ENCODE results near the gene SYTL2. TPM values are rescaled to one million over a fixed set of nuclear protein-coding genes. Genes with fewer than 3 reads are reported as not detected.

Gene SYTL2
- total RNA-seq, 2 donors from 2014 or later: 50.0 to 58.8 TPM

DNA sequence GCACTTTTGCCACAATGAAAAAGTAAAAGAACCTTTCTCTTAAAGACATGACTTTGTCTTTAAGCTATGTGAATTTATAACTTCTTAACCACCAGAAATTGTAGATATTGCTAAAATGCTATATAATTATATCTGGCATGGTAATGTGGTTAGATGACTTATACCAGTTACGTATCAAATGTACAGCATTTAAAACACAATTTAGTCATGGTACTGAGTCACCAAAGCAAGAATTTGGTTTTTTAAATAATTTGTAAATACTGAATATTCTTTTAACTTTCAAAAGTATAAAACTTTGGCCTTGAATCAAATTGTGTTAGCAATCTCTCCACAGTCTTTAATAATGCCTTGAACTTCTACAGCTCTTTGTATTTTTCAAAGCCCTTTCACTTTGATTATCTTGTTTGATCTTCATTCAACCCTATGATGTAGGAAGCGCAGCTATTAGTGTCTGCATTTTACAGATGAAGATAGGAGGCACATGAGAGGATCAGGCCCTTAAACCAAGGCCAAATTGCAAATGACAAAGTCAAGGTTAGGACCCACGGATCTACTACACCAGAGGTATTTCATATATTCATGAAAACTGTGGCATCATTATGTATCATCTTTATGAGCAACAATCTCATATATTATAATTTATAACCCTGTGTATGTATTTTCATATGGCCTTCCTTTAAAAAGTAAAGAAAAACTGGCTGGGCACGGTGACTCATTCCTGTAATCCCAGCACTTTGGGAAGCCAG is 4.4 kb upstream of the SYTL2 start:
- H3K27ac Mint-ChIP-seq: no peak overlapping the region
- DNase-seq: no peak

DNA sequence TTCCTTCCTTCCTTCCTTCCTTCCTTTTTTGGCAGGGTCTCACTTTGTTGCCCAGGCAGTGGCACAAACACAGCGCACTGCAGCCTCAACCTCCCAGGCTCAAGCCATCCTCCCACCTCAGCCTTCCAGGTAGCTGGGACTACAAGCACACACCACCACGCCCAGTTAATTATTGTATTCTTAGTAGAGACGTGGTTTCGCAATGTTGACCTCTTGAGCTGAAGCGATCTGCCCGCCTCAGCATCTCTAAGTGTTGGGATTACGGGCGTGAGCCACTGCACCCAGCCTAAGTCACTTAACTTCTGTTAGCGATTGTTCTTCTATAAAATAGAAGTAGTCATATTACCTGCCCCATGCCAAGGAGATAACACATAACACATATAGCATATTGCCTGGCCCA is 2.8 kb upstream of the SYTL2 start:
- H3K9me3 ChIP-seq (ENCODE audit: control insufficient read depth, low read length, poor library complexity, severe bottlenecking): no peaks in the 10 kb centered on the region
- H3K27me3 Mint-ChIP-seq: peaks cover 7% of the 10 kb centered on the region
- ATAC-seq (no peak), DNase-seq (no peak)
- H3K27ac Mint-ChIP-seq: peak overlapping the region; percentile 83
- peaks cover 4% of the 10 kb centered on the region for H3K36me3 Mint-ChIP-seq (ENCODE audit: low read depth)
- peaks cover 34% of the 10 kb centered on the region for H3K4me1 Mint-ChIP-seq
- H3K4me3 Mint-ChIP-seq: peak overlapping the region; percentile 4

More for the DNA sequence above, 4.4 kb upstream of the SYTL2 start:
- no peak for ATAC-seq
- Mint-ChIP-seq H3K36me3 (ENCODE audit: low read depth) (peaks cover 4% of the 10 kb centered on the region), H3K4me1 (peaks cover 26% of the 10 kb centered on the region), H3K4me3 (no peak overlapping the region), H3K27me3 (peaks cover 7% of the 10 kb centered on the region)
- no peaks in the 10 kb centered on the region for H3K9me3 ChIP-seq (ENCODE audit: control insufficient read depth, low read length, poor library complexity, severe bottlenecking)

DNA sequence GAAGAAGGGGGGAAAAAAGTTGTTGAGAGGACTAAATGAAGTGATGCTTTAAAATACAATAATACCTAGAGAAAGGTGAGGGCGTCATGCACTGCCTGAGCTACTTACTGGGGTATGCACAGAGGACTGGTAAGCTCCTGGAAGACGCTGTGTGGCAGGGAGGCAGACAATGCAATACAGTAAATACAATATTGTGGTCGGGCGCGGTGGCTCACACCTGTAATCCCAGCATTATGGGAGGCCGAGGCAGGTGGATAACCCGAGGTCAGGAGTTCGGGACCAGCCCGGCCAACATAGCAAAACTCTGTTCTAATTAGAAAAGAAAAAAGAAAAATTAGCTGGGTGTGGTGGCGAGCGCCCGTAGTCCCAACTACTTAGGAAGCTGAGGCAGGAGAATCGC is 683 bp upstream of the SYTL2 start:
- DNase-seq (no peak), ATAC-seq (no peak)
- Mint-ChIP-seq H3K4me1 (peaks cover 34% of the 10 kb centered on the region), H3K36me3 (ENCODE audit: low read depth) (peaks cover 4% of the 10 kb centered on the region), H3K4me3 (peak overlapping the region; percentile 93), H3K27ac (peak overlapping the region; percentile 96), H3K27me3 (peaks cover 7% of the 10 kb centered on the region)
- H3K9me3 ChIP-seq (ENCODE audit: control insufficient read depth, low read length, poor library complexity, severe bottlenecking): no peaks in the 10 kb centered on the region

DNA sequence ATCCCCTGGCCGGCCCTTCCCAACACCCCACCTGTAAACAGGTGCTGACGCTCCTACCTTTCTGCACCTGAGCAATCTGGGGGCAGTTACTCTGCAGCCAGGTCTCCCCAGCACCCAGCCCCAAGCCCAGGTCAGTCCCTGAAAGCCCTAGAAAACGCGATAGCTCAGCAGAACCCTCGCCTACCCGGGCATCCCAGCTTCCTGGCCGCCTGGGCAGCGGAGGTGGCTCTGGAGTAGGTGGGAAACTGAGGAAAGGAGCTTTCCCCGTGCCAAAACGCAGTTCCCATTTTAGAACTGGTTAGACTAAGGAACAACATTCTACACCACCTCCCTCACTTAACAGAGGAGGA is 445 bp downstream of the SYTL2 start:
- H3K9me3 ChIP-seq (ENCODE audit: control insufficient read depth, low read length, poor library complexity, severe bottlenecking): no peaks in the 10 kb centered on the region
- H3K4me3 Mint-ChIP-seq: peak overlapping the region; percentile 93
- peak overlapping the region; percentile 96 for H3K27ac Mint-ChIP-seq
- ATAC-seq: peak; percentile 8
- peaks cover 4% of the 10 kb centered on the region for H3K36me3 Mint-ChIP-seq (ENCODE audit: low read depth)
- H3K4me1 Mint-ChIP-seq: peaks cover 41% of the 10 kb centered on the region
- no peak for DNase-seq
- peaks cover 7% of the 10 kb centered on the region for H3K27me3 Mint-ChIP-seq

DNA sequence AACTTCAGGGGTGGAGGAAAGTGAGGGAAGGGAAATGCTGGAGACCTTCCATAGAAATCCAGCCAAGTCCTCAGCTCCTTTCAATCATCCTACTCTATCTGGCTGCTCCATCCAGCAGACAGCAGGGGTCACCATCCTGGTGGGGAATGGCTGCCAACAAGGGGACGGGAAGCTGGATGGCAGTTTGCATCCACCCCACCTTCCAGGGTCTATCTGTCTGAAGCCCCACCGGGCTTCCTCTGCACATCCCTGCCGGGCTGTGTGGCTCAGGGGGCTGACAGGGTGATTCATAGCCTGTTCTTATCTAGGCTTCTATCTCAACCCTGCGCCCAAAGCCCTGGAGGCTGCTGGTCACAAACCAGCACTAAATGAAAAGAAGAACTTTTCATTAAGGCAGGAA is 1.1 kb downstream of the SYTL2 start:
- ATAC-seq (no peak), DNase-seq (peak in 1 of 3 donors; percentile 27)
- Mint-ChIP-seq H3K4me3 (peak overlapping the region; percentile 93), H3K36me3 (ENCODE audit: low read depth) (peaks cover 2% of the 10 kb centered on the region), H3K4me1 (peaks cover 43% of the 10 kb centered on the region), H3K27me3 (peaks cover 7% of the 10 kb centered on the region), H3K27ac (peak overlapping the region; percentile 96)
- H3K9me3 ChIP-seq (ENCODE audit: control insufficient read depth, low read length, poor library complexity, severe bottlenecking): no peaks in the 10 kb centered on the region

DNA sequence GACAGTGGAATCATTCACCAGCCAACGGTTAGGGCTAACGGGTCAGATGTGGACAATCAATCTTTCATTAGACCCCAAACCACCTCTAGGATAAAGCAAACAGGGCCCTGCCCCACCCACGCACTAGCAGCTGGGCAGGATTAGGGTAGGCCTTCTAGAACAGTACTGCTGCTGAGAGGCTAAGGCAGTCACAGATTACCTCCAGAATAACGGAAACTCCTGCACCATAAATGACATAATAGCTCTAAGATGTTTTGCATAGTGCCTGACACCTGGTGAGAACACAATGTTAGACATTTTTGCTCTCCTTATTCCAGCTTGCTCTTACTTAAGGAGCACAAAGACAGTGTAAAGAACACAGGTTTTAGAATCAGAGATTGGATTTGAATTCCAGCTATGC is 1.8 kb downstream of the SYTL2 start:
- ATAC-seq (peak; percentile 45), DNase-seq (no peak)
- H3K9me3 ChIP-seq (ENCODE audit: control insufficient read depth, low read length, poor library complexity, severe bottlenecking): no peaks in the 10 kb centered on the region
- Mint-ChIP-seq H3K4me1 (peaks cover 40% of the 10 kb centered on the region), H3K27ac (peak overlapping the region; percentile 96), H3K36me3 (ENCODE audit: low read depth) (no peaks in the 10 kb centered on the region), H3K4me3 (peak overlapping the region; percentile 93), H3K27me3 (peaks cover 7% of the 10 kb centered on the region)

DNA sequence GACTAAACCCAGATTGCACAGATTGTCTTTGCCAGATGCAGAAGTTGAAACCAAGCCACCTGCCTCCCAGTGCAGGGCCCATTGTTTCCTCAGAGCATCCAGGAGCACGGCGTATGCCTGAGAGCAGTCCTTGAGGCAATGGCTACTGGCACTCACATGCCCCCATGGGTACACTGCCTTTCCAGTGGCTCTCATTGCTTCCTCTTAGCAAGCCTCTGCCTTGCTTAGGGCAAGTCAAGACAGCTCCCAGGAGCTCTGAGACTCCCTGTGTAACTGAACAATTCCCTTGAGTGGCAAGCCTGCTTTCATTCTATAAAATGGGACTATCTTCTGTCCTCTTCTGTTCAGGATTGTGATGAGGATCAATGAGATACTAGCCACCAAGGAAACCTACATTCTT is 4.1 kb downstream of the SYTL2 start:
- H3K9me3 ChIP-seq (ENCODE audit: control insufficient read depth, low read length, poor library complexity, severe bottlenecking): no peaks in the 10 kb centered on the region
- no peak for ATAC-seq
- DNase-seq: no peak
- H3K4me1 Mint-ChIP-seq: peaks cover 34% of the 10 kb centered on the region
- peaks cover 5% of the 10 kb centered on the region for H3K36me3 Mint-ChIP-seq (ENCODE audit: low read depth)
- no peak overlapping the region for H3K4me3 Mint-ChIP-seq
- H3K27me3 Mint-ChIP-seq: no peaks in the 10 kb centered on the region
- peak overlapping the region; percentile 67 for H3K27ac Mint-ChIP-seq

DNA sequence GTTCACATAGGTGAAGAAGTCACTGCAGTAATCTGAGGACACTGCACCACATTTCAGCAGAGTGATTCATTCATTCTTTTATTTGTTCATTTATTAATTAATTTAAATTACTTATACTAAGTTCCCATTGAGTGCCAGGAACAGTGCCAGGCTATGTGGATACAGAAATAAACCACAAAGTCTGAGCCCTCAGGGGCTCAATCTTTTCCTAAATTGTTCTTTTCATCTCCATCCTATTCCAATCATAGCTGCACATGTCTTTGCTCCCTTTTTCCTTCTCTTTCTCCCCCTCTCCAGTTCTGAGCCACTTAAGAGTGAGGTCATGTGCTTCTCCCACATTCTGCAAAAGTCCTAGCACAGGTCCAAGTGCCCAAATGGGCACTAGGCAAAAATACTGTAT is 4.9 kb downstream of the SYTL2 start:
- no peaks in the 10 kb centered on the region for H3K9me3 ChIP-seq (ENCODE audit: control insufficient read depth, low read length, poor library complexity, severe bottlenecking)
- peaks cover 7% of the 10 kb centered on the region for H3K36me3 Mint-ChIP-seq (ENCODE audit: low read depth)
- DNase-seq (no peak), ATAC-seq (no peak)
- H3K4me3 Mint-ChIP-seq: no peak overlapping the region
- H3K27me3 Mint-ChIP-seq: no peaks in the 10 kb centered on the region
- H3K27ac Mint-ChIP-seq: peak overlapping the region; percentile 67
- peaks cover 31% of the 10 kb centered on the region for H3K4me1 Mint-ChIP-seq

DNA sequence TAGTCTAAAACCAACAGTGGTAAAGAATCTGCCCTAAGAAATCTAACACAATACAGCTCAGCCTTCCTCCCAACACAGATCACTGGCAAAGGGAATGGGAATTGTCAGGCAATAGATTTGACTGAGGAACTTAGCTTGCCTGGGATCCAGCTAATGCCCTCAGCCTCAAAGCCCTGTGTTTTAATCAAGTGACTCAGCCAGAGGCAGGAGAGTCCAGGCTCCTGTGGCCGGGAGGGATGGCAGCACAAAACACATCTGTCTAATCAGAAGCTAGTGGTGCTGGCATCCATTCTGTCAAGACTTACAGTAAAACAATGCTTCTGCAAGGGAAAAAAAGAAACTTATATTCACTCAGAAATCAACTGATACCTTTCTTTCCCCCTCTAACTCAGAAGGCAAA is 5.6 kb downstream of the SYTL2 start:
- no peak for ATAC-seq
- DNase-seq: no peak
- no peak overlapping the region for H3K27ac Mint-ChIP-seq
- peaks cover 10% of the 10 kb centered on the region for H3K36me3 Mint-ChIP-seq (ENCODE audit: low read depth)
- H3K9me3 ChIP-seq (ENCODE audit: control insufficient read depth, low read length, poor library complexity, severe bottlenecking): no peaks in the 10 kb centered on the region
- no peak overlapping the region for H3K4me3 Mint-ChIP-seq
- no peaks in the 10 kb centered on the region for H3K27me3 Mint-ChIP-seq
- peaks cover 33% of the 10 kb centered on the region for H3K4me1 Mint-ChIP-seq

DNA sequence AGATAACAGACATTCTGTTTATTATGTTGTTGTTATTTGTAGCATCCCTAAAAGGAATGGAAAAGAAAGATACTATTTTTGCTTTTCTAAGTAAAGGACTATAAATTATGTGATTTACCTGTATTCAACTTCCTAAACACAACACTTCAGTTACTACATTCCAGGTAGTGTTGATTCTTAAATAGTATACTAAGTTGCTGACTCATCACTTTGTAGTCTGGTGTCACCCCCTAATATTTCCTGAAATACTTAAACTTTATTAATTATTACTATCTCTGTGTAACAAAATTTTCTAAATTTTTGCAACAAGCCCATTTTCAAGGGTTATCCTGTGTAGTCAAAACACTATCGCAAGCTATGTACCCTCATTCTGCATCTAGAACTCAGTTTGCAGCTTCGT is 7.0 kb downstream of the SYTL2 start:
- Mint-ChIP-seq H3K27ac (no peak overlapping the region), H3K4me1 (peaks cover 36% of the 10 kb centered on the region), H3K36me3 (ENCODE audit: low read depth) (peaks cover 10% of the 10 kb centered on the region), H3K4me3 (no peak overlapping the region), H3K27me3 (no peaks in the 10 kb centered on the region)
- no peaks in the 10 kb centered on the region for H3K9me3 ChIP-seq (ENCODE audit: control insufficient read depth, low read length, poor library complexity, severe bottlenecking)
- ATAC-seq (no peak), DNase-seq (no peak)

DNA sequence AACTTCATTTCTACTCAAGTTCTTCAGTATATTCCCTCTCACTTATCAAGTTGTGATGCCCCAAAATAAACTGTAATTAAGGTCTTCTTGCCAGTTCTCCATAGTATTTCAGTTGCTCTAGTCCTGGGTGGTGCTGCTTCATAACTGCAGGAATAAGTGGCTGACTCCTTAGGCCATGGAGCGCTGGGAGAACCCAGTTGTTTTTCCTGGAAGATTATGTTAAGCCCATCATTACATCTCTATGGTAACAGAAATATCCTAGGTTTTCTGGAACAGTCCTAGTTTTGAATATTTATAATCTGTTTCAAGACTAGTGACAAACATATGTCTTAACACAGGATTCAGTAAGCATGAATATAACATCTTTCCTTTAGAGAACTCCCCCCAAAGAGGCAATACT is 7.6 kb downstream of the SYTL2 start:
- DNase-seq: no peak
- H3K4me3 Mint-ChIP-seq: no peak overlapping the region
- H3K36me3 Mint-ChIP-seq (ENCODE audit: low read depth): peaks cover 10% of the 10 kb centered on the region
- no peak for ATAC-seq
- H3K27ac Mint-ChIP-seq: no peak overlapping the region
- H3K9me3 ChIP-seq (ENCODE audit: control insufficient read depth, low read length, poor library complexity, severe bottlenecking): no peaks in the 10 kb centered on the region
- H3K27me3 Mint-ChIP-seq: no peaks in the 10 kb centered on the region
- peaks cover 36% of the 10 kb centered on the region for H3K4me1 Mint-ChIP-seq

DNA sequence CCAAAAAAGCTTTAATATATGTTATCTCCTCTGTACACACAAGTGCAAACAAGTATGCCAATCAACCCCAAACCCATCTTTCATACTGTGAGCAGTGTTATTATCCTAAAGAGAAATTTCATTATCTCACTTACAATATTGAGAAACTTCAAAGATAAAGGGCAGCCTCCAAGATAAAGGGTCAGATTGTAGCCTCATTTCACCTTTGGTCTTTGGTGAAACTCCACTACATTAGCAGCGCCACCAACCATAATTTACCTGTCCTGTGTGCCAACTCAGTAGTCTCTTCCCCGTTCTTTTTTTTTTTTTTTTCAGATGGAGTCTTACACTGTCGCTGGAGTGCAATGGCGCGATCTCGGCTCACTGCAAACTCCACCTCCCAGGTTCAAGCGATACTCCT is 9.4 kb downstream of the SYTL2 start:
- DNase-seq: no peak
- Mint-ChIP-seq H3K27ac (no peak overlapping the region), H3K4me3 (no peak overlapping the region), H3K4me1 (peaks cover 37% of the 10 kb centered on the region), H3K27me3 (no peaks in the 10 kb centered on the region), H3K36me3 (ENCODE audit: low read depth) (peaks cover 10% of the 10 kb centered on the region)
- no peaks in the 10 kb centered on the region for H3K9me3 ChIP-seq (ENCODE audit: control insufficient read depth, low read length, poor library complexity, severe bottlenecking)
- ATAC-seq: no peak

DNA sequence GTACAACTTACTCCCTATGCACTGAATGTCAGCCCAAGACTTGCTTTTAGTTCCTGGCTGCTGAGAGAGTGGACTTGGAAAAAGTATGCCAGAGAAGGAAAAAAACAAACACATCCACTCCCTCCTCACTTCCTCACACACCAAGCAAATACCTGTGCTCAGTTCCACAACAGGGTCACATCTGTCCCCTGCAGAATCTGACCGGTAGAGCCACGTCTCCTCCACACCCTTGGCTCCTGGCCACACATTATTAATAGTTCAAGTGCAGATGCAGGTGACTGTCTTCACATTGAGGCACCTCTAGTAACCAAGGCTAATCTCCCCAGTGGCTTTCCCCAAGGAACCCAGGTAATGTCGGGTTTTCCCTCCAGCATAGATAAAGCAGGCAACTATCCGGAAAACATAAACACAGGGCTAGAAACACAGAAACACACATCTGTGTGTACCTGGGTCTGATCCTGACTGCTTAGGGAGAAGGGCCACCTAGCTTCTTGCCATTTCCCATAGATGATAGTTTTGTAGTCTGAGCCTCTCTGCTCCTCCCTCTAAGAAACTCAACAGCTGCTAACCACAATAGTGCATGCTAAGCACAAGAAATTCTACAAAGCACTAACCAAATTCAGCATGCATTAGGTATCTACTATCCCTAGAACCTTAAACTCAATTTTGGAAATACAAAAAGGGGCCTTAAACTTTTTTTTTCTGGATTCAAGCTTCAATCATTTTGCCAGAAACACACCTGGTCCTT is 10.2 kb downstream of the SYTL2 start:
- Mint-ChIP-seq H3K4me3 (no peak overlapping the region), H3K27me3 (no peaks in the 10 kb centered on the region), H3K36me3 (ENCODE audit: low read depth) (peaks cover 10% of the 10 kb centered on the region), H3K27ac (peak overlapping the region; percentile 1), H3K4me1 (peaks cover 34% of the 10 kb centered on the region)
- DNase-seq: no peak
- no peak for ATAC-seq
- H3K9me3 ChIP-seq (ENCODE audit: control insufficient read depth, low read length, poor library complexity, severe bottlenecking): no peaks in the 10 kb centered on the region

DNA sequence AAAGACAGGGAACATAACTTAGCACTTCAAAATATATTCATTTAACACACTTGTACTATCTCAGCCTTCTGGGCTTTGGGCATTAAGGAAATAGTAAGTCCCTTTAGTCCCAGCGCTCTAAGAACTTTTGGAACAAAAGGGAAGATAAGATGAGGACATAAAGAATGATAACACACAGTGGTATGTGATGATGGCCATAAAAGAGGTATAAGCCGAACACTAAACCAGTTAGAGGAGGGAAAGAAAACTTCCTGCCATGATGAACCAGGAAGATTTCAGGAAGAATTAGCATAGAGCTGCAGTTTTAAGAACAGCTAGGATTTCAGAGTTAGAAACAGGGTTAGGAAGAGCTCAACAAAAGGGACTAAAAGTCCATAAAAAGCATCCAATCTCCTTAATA is 11.8 kb downstream of the SYTL2 start:
- H3K4me1 Mint-ChIP-seq: peaks cover 28% of the 10 kb centered on the region
- H3K36me3 Mint-ChIP-seq (ENCODE audit: low read depth): peaks cover 10% of the 10 kb centered on the region
- no peak for DNase-seq
- H3K27ac Mint-ChIP-seq: peak overlapping the region; percentile 1
- no peak for ATAC-seq
- no peak overlapping the region for H3K4me3 Mint-ChIP-seq
- no peaks in the 10 kb centered on the region for H3K9me3 ChIP-seq (ENCODE audit: control insufficient read depth, low read length, poor library complexity, severe bottlenecking)
- H3K27me3 Mint-ChIP-seq: no peaks in the 10 kb centered on the region
